ENCODE data around the gene TBC1D5.
"Not testable (repeated sequence)": the region's sequence is repeated elsewhere in the genome, so short reads cannot be mapped to it uniquely, and the experiment has no call there.

The TBC1D5 gene

GRCh38 chr3:17626395-17626794 is 116.0 kb downstream of the TBC1D5 start:
- H3K4me3 ChIP-seq (ENCODE audit: control insufficient read depth, low read depth, low read length) = no peak overlapping the region
- DNase-seq (ENCODE audit: low read depth) = no peak
- TF ChIP-seq CTCF (IDR thresholded peaks at IDR 0.05; ENCODE audit: control insufficient read depth, insufficient read depth, low read depth, low read length, missing control alignments) = no peak

- no peak for TF ChIP-seq CTCF (IDR thresholded peaks at IDR 0.05; ENCODE audit: control insufficient read depth, insufficient read depth, low read depth, low read length, missing control alignments)
- no peak for DNase-seq (ENCODE audit: low read depth)
- no peak overlapping the region for H3K4me3 ChIP-seq (ENCODE audit: control insufficient read depth, low read depth, low read length)
These were observed 117.3 kb downstream of the TBC1D5 start for GRCh38 chr3:17625133-17625532.

- DNase-seq (ENCODE audit: low read depth) = no peak
- no peak for TF ChIP-seq CTCF (IDR thresholded peaks at IDR 0.05; ENCODE audit: control insufficient read depth, insufficient read depth, low read depth, low read length, missing control alignments)
These were observed 119.0 kb downstream of the TBC1D5 start for GRCh38 chr3:17623464-17623863.

GRCh38 chr3:17619968-17620367 is 122.5 kb downstream of the TBC1D5 start:
- no peak overlapping the region for H3K4me3 ChIP-seq (ENCODE audit: control insufficient read depth, low read depth, low read length)
- DNase-seq (ENCODE audit: low read depth) = no peak
- TF ChIP-seq CTCF (IDR thresholded peaks at IDR 0.05; ENCODE audit: control insufficient read depth, insufficient read depth, low read depth, low read length, missing control alignments) = no peak

More at GRCh38 chr3:17623464-17623863, 119.0 kb downstream of the TBC1D5 start:
- H3K4me3 ChIP-seq (ENCODE audit: control insufficient read depth, low read depth, low read length) = no peak overlapping the region

GRCh38 chr3:17613017-17613416 is 129.4 kb downstream of the TBC1D5 start:
- not testable (repeated sequence) for H3K4me3 ChIP-seq (ENCODE audit: control insufficient read depth, low read depth, low read length); DNase-seq (ENCODE audit: low read depth)

GRCh38 chr3:17607905-17608304 is 134.5 kb downstream of the TBC1D5 start:
- no peak overlapping the region for H3K4me3 ChIP-seq (ENCODE audit: control insufficient read depth, low read depth, low read length)
- TF ChIP-seq CTCF (IDR thresholded peaks at IDR 0.05; ENCODE audit: control insufficient read depth, insufficient read depth, low read depth, low read length, missing control alignments) = no peak
- DNase-seq (ENCODE audit: low read depth) = no peak

- no peak for DNase-seq (ENCODE audit: low read depth)
- no peak for TF ChIP-seq CTCF (IDR thresholded peaks at IDR 0.05; ENCODE audit: control insufficient read depth, insufficient read depth, low read depth, low read length, missing control alignments)
These were observed 136.5 kb downstream of the TBC1D5 start for GRCh38 chr3:17605934-17606333.

More at GRCh38 chr3:17605934-17606333, 136.5 kb downstream of the TBC1D5 start:
- H3K4me3 ChIP-seq (ENCODE audit: control insufficient read depth, low read depth, low read length) = no peak overlapping the region

Data from AG09309 (cell line).